NCI-H82 (cell line): ENCODE data around the gene SUGT1.
"Not testable (repeated sequence)": the region's sequence is repeated elsewhere in the genome, so short reads cannot be mapped to it uniquely, and the experiment has no call there.

Experiments used
- DNase-seq: peaks from one replicate; lab custom pipeline; 2025; lab: John Stamatoyannopoulos, UW

The SUGT1 gene

GRCh38 chr13:52652196-52652979, at the start of gene SUGT1:
Gene SUGT1, plus strand, starts transcription at chr13:52652836. Its CDS starts 85 bp downstream, at chr13:52652921.
- DNase-seq, result peak; percentile 100

- not testable (repeated sequence) for DNase-seq
These were observed 49.3 kb upstream of the SUGT1 start for GRCh38 chr13:52603316-52603715.

- DNase-seq, result not testable (repeated sequence)
These were observed 46.5 kb upstream of the SUGT1 start for GRCh38 chr13:52606126-52606525.

GRCh38 chr13:52606795-52607194, 45.8 kb upstream of the SUGT1 start:
- not testable (repeated sequence) for DNase-seq

- DNase-seq, result peak; percentile 36
These were observed 44.5 kb upstream of the SUGT1 start for GRCh38 chr13:52608184-52608583.

- peak; percentile 68 for DNase-seq
These were observed 43.5 kb upstream of the SUGT1 start for GRCh38 chr13:52609013-52609606.

GRCh38 chr13:52610158-52610557, 42.5 kb upstream of the SUGT1 start:
- DNase-seq, result not testable (repeated sequence)

GRCh38 chr13:52615134-52615801, 37.4 kb upstream of the SUGT1 start:
- no peak for DNase-seq

- DNase-seq, result peak; percentile 43
These were observed 36.8 kb upstream of the SUGT1 start for GRCh38 chr13:52615812-52616211.

GRCh38 chr13:52617070-52618060, 35.3 kb upstream of the SUGT1 start:
- peak; percentile 98 for DNase-seq

- not testable (repeated sequence) for DNase-seq
These were observed 21.4 kb upstream of the SUGT1 start for GRCh38 chr13:52631083-52631690.

- no peak for DNase-seq
These were observed 13.8 kb upstream of the SUGT1 start for GRCh38 chr13:52638666-52639328.

- no peak for DNase-seq
These were observed 10.5 kb upstream of the SUGT1 start, which contains the start of gene HNRNPA1L2 for GRCh38 chr13:52642131-52642530. Gene HNRNPA1L2, plus strand, starts transcription at chr13:52642431. Its CDS starts 62 bp downstream, at chr13:52642493.

- DNase-seq, result peak; percentile 20
These were observed 8.5 kb upstream of the SUGT1 start for GRCh38 chr13:52644108-52644507.

- DNase-seq, result no peak
These were observed 5.7 kb upstream of the SUGT1 start for GRCh38 chr13:52646967-52647366.

GRCh38 chr13:52650731-52651130, 1.9 kb upstream of the SUGT1 start:
- no peak for DNase-seq

- peak; percentile 92 for DNase-seq
These were observed 790 bp upstream of the SUGT1 start for GRCh38 chr13:52651897-52652195.

GRCh38 chr13:52652980-52653303, 306 bp downstream of the SUGT1 start:
- no peak for DNase-seq

GRCh38 chr13:52659340-52659739, 6.7 kb downstream of the SUGT1 start:
- no peak for DNase-seq

- DNase-seq, result no peak
These were observed 11.6 kb downstream of the SUGT1 start for GRCh38 chr13:52664272-52664671.

- peak; percentile 48 for DNase-seq
These were observed 12.7 kb downstream of the SUGT1 start for GRCh38 chr13:52665325-52665724.
